Cerebellar nuclear complex (tissue), 1 donor: ENCODE data around the gene EFNA4.
"Not testable (repeated sequence)": the region's sequence is repeated elsewhere in the genome, so short reads cannot be mapped to it uniquely, and the experiment has no call there.

Experiments used
- DNase-seq, 2 experiments: peaks; one replicate each; lab custom pipeline; 2025; lab: John Stamatoyannopoulos, UW

EFNA4 gene

GRCh38 chr1:155086856-155087535, 23.5 kb downstream of the EFNA4 start:
- DNase-seq: no peak

GRCh38 chr1:155091071-155092051, 27.8 kb downstream of the EFNA4 start:
- DNase-seq: no peak

GRCh38 chr1:155092131-155092530, 28.6 kb downstream of the EFNA4 start:
- no peak for DNase-seq

- DNase-seq: no peak
These were observed 29.1 kb downstream of the EFNA4 start for GRCh38 chr1:155092641-155093040.

GRCh38 chr1:155093911-155094621, 30.5 kb downstream of the EFNA4 start:
- DNase-seq: no peak

GRCh38 chr1:155094622-155094948, 31.0 kb downstream of the EFNA4 start:
- DNase-seq: no peak

- no peak for DNase-seq
These were observed 35.8 kb downstream of the EFNA4 start for GRCh38 chr1:155099331-155099730.

- DNase-seq: no peak
These were observed 39.8 kb downstream of the EFNA4 start for GRCh38 chr1:155103325-155103724.

- DNase-seq: no peak
These were observed 41.3 kb downstream of the EFNA4 start for GRCh38 chr1:155104605-155105534.

- no peak for DNase-seq
These were observed 42.1 kb downstream of the EFNA4 start for GRCh38 chr1:155105604-155106011.

GRCh38 chr1:155106862-155107261, 43.3 kb downstream of the EFNA4 start:
- no peak for DNase-seq

- no peak for DNase-seq
These were observed 44.0 kb downstream of the EFNA4 start for GRCh38 chr1:155107309-155108264.

GRCh38 chr1:155108296-155108695, 44.8 kb downstream of the EFNA4 start:
- no peak for DNase-seq

- DNase-seq: no peak
These were observed 46.8 kb downstream of the EFNA4 start for GRCh38 chr1:155110381-155110780.

GRCh38 chr1:155110826-155111225, 47.3 kb downstream of the EFNA4 start:
- DNase-seq: no peak

GRCh38 chr1:155113450-155113980, 50.0 kb downstream of the EFNA4 start:
- DNase-seq: no peak

GRCh38 chr1:155116113-155116764, 52.7 kb downstream of the EFNA4 start:
- no peak for DNase-seq

GRCh38 chr1:155117610-155118009, 54.1 kb downstream of the EFNA4 start:
- no peak for DNase-seq

- not testable (repeated sequence) for DNase-seq
These were observed 54.5 kb downstream of the EFNA4 start for GRCh38 chr1:155118090-155118489.
